CD4-positive, alpha-beta T cell (primary cell): ENCODE measurements around the gene ZNF692. TPM values are rescaled to one million over a fixed set of nuclear protein-coding genes. Genes with fewer than 3 reads are reported as not detected.

Experiments used
- ATAC-seq: fragments of 200-7000 bp; cut with Tn5 transposase; one replicate; pipeline ENCODE4 v1.10.0; 2022; ENCODE audit warnings: mild to moderate bottlenecking; ENCODE audit not compliant: poor library complexity
- CTCF ChIA-PET: fragments of 350-600 bp; sonication (Branson Sonifier 250); formaldehyde crosslinking; loops from one replicate; lab custom pipeline; 2021; ENCODE audit warnings: antibody characterized with exemption, inconsistent platforms; lab: Charles Lee
- POLR2A ChIA-PET: fragments of 350-600 bp; sonication (Branson Sonifier 250); formaldehyde crosslinking; loops from one replicate; lab custom pipeline; 2021; ENCODE audit warnings: antibody characterized with exemption, inconsistent platforms; lab: Charles Lee
- DNase-seq, 14 experiments: peaks; one replicate each; pipeline ENCODE4 v3.0.0-alpha.2; 2013 to 2020; ENCODE audit warnings: mixed read lengths in 2 of 14
- H3K27ac ChIP-seq, 2 donors: one replicate each; pipeline versions ENCODE4 v1.5.1 to v1.7.0; 2013; ENCODE audit warnings: low read length in 2 of 2, low read depth in 1 of 2, mild to moderate bottlenecking in 1 of 2
- H3K27me3 ChIP-seq, 2 experiments: 1 replicate in 1 of 2; 2 replicates in 1 of 2; pipeline versions ENCODE4 v1.6.1 to v1.7.0; 2013; ENCODE audit warnings: low read length in 2 of 2, control low read depth in 1 of 2, mild to moderate bottlenecking in 1 of 2, moderate library complexity in 1 of 2; ENCODE audit not compliant: insufficient read depth in 2 of 2, control insufficient read depth in 1 of 2
- H3K36me3 ChIP-seq: one replicate; pipeline ENCODE4 v1.6.1; 2013; ENCODE audit warnings: low read length, control low read depth; ENCODE audit not compliant: insufficient read depth
- H3K4me1 ChIP-seq: one replicate; pipeline ENCODE4 v1.6.1; 2013; ENCODE audit warnings: low read length, control low read depth; ENCODE audit not compliant: insufficient read depth
- H3K4me3 ChIP-seq: one replicate; pipeline ENCODE4 v1.5.1; 2013; ENCODE audit warnings: mild to moderate bottlenecking, low read length, moderate library complexity
- H3K9me3 ChIP-seq, 2 experiments: 1 replicate in 1 of 2; 2 replicates in 1 of 2; pipeline versions ENCODE4 v1.6.1 to v1.7.0; 2013; ENCODE audit warnings: low read length in 2 of 2, mild to moderate bottlenecking in 2 of 2, control low read depth in 1 of 2, moderate library complexity in 1 of 2; ENCODE audit not compliant: control insufficient read depth in 1 of 2, insufficient read depth in 1 of 2
- H3K27ac Mint-ChIP-seq: one replicate; pipeline ENCODE4 v1.8.0; 2020; ENCODE audit warnings: mixed read lengths
- H3K27me3 Mint-ChIP-seq: one replicate; pipeline ENCODE4 v1.8.0; 2021; ENCODE audit warnings: mixed read lengths
- H3K36me3 Mint-ChIP-seq: one replicate; pipeline ENCODE4 v1.8.0; 2021; ENCODE audit warnings: low read depth, mixed read lengths
- H3K4me1 Mint-ChIP-seq: one replicate; pipeline ENCODE4 v1.8.0; 2021; ENCODE audit warnings: low read depth, mixed read lengths
- H3K4me3 Mint-ChIP-seq: one replicate; pipeline ENCODE4 v1.8.0; 2020; ENCODE audit warnings: mild to moderate bottlenecking, mixed read lengths
- H3K9me3 Mint-ChIP-seq: one replicate; pipeline ENCODE4 v1.8.0; 2020; ENCODE audit warnings: mixed read lengths
- CTCF ChIP-seq: fragments of 200-600 bp; IDR thresholded peaks from one replicate; pipeline ENCODE4 v1.8.0; 2022; ENCODE audit warnings: antibody characterized with exemption, mild to moderate bottlenecking
- intact Hi-C, 2 experiments: fragments of 100-400 bp; cut with DNase I in 1 of 2; cut with micrococcal nuclease in 1 of 2; formaldehyde crosslinking; loops; one replicate each; pipeline versions ENCODE4 v1.15.1 to v1.9.0; 2023 to 2025; cut with DNase I, micrococcal nuclease
- total RNA-seq, 174 experiments: library from RNA in 2 of 174; stranded (reverse) in 2 of 174; gene quantifications; one replicate each; pipeline ENCODE4 v1.2.3 and lab custom pipeline; 2021 to 2026

ZNF692 gene
- total RNA-seq, 2 experiments from 2014 or later = 23.3 to 27.3 TPM

- peaks cover 96% of the 10 kb centered on the region for H3K4me1 Mint-ChIP-seq
- no peak for TF ChIP-seq CTCF
- peak overlapping the region; percentile 95 for H3K27ac Mint-ChIP-seq
- DNase-seq = no peak
- intact Hi-C loops = no loop called here
- peak overlapping the region; percentile 95 for H3K4me3 Mint-ChIP-seq
- peaks cover 90% of the 10 kb centered on the region for H3K4me1 ChIP-seq
- no peak overlapping the region for H3K4me3 ChIP-seq
- H3K27me3 Mint-ChIP-seq = no peaks in the 10 kb centered on the region
- POLR2A ChIA-PET = no interaction called here
- CTCF ChIA-PET = no interaction called here
- ATAC-seq = no peak
- H3K27ac ChIP-seq = no peak overlapping the region
- peaks cover 47% of the 10 kb centered on the region for H3K36me3 ChIP-seq
- H3K27me3 ChIP-seq = no peaks in the 10 kb centered on the region
- no peaks in the 10 kb centered on the region for H3K9me3 Mint-ChIP-seq
- peaks cover 75% of the 10 kb centered on the region for H3K36me3 Mint-ChIP-seq
- no peaks in the 10 kb centered on the region for H3K9me3 ChIP-seq
Observed at GRCh38 chr1:248822148-248823032, 36.5 kb downstream of the ZNF692 start.

GRCh38 chr1:248821641-248822040 is 37.2 kb downstream of the ZNF692 start:
- DNase-seq (no peak), ATAC-seq (no peak)
- ChIA-PET CTCF (no interaction called here), POLR2A (no interaction called here)
- H3K36me3 ChIP-seq = peaks cover 52% of the 10 kb centered on the region
- Mint-ChIP-seq H3K36me3 (peaks cover 80% of the 10 kb centered on the region), H3K27me3 (no peaks in the 10 kb centered on the region), H3K4me3 (peak overlapping the region; percentile 42), H3K4me1 (peaks cover 96% of the 10 kb centered on the region), H3K27ac (peak overlapping the region; percentile 95), H3K9me3 (no peaks in the 10 kb centered on the region)
- no peaks in the 10 kb centered on the region for H3K27me3 ChIP-seq
- no peaks in the 10 kb centered on the region for H3K9me3 ChIP-seq
- H3K4me1 ChIP-seq = peaks cover 90% of the 10 kb centered on the region
- H3K4me3 ChIP-seq = no peak overlapping the region
- no peak overlapping the region for H3K27ac ChIP-seq
- no peak for TF ChIP-seq CTCF
- intact Hi-C loops = no loop called here

- CTCF ChIA-PET = no interaction called here
- no peak for DNase-seq
Observed at GRCh38 chr1:248821101-248821500, 37.8 kb downstream of the ZNF692 start.

More at GRCh38 chr1:248821101-248821500, 37.8 kb downstream of the ZNF692 start:
- Histone ChIP-seq H3K27ac (no peak overlapping the region), H3K4me1 (peaks cover 91% of the 10 kb centered on the region), H3K36me3 (peaks cover 58% of the 10 kb centered on the region), H3K9me3 (no peaks in the 10 kb centered on the region), H3K27me3 (no peaks in the 10 kb centered on the region), H3K4me3 (no peak overlapping the region)
- POLR2A ChIA-PET = no interaction called here
- H3K4me3 Mint-ChIP-seq = no peak overlapping the region
- no peak for TF ChIP-seq CTCF
- H3K27ac Mint-ChIP-seq = peak overlapping the region; percentile 95
- H3K4me1 Mint-ChIP-seq = peaks cover 98% of the 10 kb centered on the region
- no peaks in the 10 kb centered on the region for H3K27me3 Mint-ChIP-seq
- H3K36me3 Mint-ChIP-seq = peaks cover 80% of the 10 kb centered on the region
- H3K9me3 Mint-ChIP-seq = no peaks in the 10 kb centered on the region
- intact Hi-C loops = no loop called here
- ATAC-seq = no peak
